ENCODE measurements around the gene MAGI2.

DNA sequence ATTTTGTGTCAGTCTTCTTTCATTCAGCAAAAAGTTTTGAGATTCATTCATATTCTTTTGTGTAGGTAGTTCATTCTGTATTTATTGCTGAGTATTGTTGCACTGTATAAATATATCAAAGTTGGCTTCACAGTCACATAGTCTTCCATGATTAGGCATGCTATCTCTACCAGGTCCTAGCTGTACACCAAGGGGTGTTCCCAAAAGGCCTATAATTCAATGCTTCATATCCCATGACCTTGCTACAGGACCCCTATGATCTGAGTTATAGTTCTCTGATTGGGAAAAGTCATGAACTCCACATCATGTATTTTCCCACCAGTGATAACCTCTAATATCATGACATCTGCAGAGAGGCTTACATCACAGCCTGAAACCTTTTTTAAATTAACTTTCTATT, 47.3 kb upstream of the MAGI2 start:
- TF ChIP-seq CTCF (IDR thresholded peaks at IDR 0.05; ENCODE audit: borderline replicate concordance, extremely low read depth, low read length, poor library complexity, severe bottlenecking) (no peak), EZH2 (IDR thresholded peaks at IDR 0.05; ENCODE audit: borderline replicate concordance, low read depth, low read length, severe bottlenecking) (no peak)

Measured in DND-41 (cell line).